NCI-H146 treated with DMSO at 0.1 percent for 48 hours (cell line): ENCODE measurements around the gene CPNE6.
A peak's percentile ranks its signal among the peaks of the same experiment; 100 is the strongest.

ENCODE experiments used
- DNase-seq: peaks from one replicate; lab custom pipeline; 2025; ENCODE audit not compliant: unreplicated experiment; lab: John Stamatoyannopoulos, UW

The CPNE6 gene

DNA sequence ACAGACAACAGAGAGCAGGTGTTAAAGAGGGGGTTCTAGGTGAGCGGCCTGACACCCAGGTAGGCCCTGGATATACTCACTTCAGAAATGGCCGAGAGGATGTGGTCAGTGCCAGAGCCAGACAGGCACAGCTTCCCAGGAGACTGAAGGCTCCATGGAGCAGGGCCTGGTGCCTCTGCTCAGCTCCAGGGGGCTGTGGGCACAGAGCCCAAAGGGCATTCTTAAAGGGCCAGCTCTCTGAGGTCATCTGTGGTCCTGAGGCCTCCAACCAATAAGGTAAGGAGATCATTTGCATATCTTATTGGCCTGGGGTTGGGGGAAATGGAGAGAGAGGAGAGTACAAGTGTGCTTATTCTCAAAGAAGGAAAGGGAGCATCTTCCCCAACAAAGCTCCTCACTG is 13.1 kb downstream of the CPNE6 start:
- DNase-seq: no peak

GRCh38 chr14:24085215-24085614 is 13.9 kb downstream of the CPNE6 start:
- no peak for DNase-seq

DNA sequence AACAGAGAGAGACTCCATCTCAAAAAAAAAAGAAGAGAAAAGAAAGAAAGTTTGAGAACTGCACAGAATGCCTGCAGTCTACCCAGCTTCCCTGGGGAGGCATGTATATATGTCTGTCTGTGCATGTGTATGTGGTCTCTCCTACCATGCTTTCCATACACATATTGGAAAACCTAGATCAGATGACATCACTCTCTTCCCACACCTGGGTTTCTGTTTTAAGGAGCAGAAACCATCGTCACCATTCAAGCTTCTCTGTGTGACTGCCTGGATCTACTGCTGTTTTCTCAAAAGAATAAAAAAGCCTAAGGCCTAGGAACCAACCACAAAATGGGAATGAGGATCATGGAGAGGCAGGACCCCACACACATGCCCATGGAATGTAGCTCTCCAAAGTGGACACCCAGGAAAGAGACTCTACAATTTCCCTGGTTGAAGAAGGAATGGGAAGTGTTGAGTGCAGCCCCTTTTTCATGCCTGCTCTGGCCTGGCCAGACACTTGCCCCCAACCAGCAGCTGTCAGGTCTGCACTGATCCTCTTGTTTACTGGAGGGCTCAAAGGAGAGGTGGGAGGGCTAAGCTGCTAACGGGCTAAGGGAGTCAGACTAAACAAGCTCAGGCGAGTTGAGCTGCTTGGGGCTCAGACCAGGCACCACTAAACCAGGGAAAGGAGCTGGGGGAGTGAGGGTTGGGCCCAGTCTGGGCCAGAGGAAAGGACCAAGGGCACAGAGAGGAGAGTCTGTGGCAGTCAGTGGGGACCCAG is 15.0 kb downstream of the CPNE6 start:
- no peak for DNase-seq

- DNase-seq: no peak
Observed at GRCh38 chr14:24087004-24087403, 15.6 kb downstream of the CPNE6 start.

DNA sequence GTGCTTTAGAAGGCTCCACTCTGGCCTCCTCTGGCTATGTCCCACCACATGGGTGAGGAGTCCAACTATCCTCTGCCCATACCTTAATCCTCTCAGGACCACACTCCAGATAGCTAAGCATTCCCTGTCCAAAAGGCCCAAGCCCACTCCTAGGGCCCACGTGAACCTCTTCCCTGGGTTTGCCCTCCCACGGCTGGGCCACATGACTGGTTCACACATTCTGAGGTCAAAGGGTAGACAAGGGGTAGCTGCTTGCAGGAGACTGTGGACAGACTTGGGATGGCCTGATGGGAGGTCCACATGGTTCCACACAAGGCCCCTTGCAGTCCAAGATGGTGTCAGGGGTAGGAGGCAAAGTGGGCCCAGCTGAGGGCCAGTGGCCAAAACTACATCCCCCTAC is 16.7 kb downstream of the CPNE6 start:
- DNase-seq: no peak

GRCh38 chr14:24089890-24090289 is 18.5 kb downstream of the CPNE6 start:
- DNase-seq: no peak

- no peak for DNase-seq
Observed at GRCh38 chr14:24092110-24092504, 20.7 kb downstream of the CPNE6 start.

- DNase-seq: no peak
Observed at GRCh38 chr14:24092505-24093206, 21.3 kb downstream of the CPNE6 start.

DNA sequence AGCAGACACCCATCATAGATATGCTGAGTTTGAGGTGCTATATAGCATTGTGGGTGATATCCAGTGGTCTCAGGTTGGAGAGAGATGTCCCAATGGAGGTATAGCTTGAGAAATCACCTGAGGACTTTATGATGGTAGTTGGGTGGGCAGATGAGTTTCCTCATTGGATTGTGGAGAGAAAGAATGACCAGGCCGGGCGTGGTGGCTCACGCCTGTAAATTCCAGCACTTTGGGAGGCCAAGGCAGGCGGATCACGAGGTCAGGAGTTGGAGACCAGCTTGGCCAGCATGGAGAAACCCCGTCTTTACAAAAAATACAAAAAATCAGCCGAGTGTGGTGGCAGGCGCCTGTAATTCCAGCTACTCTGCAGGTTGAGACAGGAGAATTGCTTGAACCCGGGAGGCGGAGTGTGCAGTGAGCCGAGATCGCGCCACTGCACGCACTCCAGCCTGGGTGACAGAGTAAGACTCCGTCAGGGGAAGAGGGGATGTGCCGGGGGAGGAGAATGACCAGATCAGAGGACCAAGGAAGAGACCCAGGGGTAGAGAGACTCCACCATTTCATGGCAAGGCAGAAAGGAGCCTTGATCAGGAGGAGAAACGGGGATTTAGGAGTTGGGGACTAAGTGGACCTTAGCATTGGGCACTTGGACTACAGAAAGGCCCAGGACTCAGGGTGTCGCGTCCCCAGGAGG is 22.0 kb downstream of the CPNE6 start:
- DNase-seq: no peak

- peak; percentile 79 for DNase-seq
Observed at GRCh38 chr14:24093901-24094840, 22.8 kb downstream of the CPNE6 start, which contains the start of gene PCK2. Gene PCK2 (plus strand): TSS chr14:24094311. CDS start chr14:24094406, 95 bp downstream.

- DNase-seq: no peak
Observed at GRCh38 chr14:24094841-24095270, 23.5 kb downstream of the CPNE6 start.

DNA sequence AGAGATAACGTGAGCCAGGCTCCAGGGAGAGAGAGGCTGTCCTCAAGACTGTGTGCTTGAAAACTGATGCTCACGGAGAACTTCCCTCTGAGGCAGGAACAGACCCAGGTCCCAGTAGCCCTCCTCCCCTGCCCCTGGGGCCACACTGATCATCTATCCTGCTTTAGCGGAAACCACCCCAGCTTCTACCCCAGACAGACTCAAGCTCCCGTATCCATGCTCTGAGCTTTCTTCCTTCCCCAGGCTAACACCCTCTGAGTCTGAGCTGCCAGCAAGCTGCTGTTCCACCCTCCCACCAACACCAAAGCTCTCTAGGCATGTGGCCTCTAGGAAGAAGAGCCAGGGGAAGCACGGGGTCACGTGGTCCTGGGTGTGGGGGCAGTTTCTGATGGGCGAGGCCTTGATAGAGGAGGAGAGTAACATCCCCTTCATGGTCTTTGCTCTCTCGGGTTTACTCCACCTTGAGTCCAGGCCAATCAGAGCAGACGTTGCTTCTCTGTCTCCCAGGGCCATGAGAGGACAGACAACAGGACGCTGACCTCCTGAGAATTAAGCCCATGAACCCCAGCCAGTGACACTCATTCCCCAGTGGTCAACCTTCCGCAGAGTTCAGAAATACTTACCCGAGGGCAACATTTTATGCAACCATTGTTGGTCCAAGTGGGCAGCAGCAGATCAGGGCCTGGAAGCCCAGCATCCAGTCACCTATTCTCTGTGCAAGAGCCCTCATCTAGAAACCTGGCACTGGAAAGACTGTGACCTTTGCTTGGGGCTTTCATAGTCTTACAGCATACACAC is 24.1 kb downstream of the CPNE6 start:
- peak; percentile 42 for DNase-seq

GRCh38 chr14:24096545-24097181 is 25.3 kb downstream of the CPNE6 start:
- DNase-seq: no peak

- DNase-seq: no peak
Observed at GRCh38 chr14:24098229-24098926, 27.0 kb downstream of the CPNE6 start.

DNA sequence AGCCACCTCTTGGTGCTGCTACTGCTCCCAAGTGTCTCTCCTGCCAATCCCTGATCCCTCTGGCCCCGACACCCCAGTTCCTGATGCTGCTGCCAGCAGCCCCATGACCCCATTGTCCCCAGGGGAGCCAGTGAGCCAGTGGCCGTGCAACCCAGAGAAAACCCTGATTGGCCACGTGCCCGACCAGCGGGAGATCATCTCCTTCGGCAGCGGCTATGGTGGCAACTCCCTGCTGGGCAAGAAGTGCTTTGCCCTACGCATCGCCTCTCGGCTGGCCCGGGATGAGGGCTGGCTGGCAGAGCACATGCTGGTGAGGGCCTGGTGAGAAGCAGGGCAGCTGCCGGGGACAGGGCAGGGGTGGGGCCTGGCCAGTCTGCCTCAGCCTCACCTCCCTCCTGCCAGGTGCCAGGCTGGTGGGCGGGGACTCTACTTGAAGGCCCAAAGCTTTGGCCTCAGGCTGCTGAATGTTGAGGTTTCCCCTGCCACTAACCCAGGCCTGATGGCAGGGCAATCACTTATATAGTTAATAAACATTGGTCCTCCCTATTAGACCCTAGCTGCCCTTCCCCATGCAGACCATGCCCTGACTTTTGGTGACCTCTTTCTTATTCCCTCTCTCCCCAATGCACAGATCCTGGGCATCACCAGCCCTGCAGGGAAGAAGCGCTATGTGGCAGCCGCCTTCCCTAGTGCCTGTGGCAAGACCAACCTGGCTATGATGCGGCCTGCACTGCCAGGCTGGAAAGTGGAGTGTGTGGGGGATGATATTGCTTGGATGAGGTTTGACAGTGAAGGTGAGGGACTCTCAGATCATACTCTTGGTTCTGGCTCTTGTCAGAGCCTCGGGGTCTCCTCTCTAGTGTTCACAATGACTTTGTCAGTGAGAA is 27.8 kb downstream of the CPNE6 start:
- DNase-seq: no peak

DNA sequence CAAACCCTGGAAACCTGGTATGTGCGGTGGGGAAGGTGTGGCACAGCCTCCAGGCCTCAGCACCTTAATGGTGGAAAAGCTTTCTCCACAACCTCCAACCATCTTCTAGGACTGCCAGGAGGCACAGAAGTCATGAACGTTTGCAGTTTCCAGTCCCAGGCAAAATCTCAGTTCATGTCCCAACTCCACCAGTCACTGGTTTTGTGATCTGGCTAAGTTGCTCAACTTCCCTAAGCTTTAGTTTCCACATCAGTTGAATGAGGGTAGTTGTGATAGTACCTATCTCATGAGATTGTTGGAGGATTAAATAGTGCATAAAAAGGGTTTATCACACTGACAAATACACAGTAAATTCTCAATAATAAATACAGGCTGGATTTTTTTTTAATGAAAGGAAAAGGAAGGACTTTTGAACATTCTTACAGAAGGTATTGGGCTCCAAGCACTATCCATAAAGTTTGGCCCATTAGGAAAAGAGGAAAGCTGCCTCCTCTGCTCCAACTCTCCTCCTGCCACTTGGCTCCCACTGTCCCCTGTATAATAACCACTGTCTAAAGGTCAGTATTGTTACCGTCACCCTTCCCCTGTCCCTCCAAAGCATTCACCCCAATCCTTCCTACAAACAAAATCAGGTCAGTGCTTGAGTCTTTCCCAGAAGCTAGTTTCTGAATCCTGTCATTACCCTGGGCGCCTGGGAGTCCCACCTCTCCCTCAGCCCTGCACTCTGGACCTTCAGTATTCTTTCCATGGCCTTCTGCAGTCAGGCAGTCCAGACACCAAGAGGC is 29.0 kb downstream of the CPNE6 start:
- no peak for DNase-seq

GRCh38 chr14:24100982-24101494 is 29.7 kb downstream of the CPNE6 start:
- DNase-seq: no peak
